Stimulated activated CD4-positive, alpha-beta T cell treated with anti-CD3 and anti-CD28 coated beads, Interleukin-4, amount 100 ng/mL, for 4 hours (primary cell): ENCODE measurements around the gene MND1.

ENCODE experiments used
- DNase-seq, 2 experiments: peaks; one replicate each; pipeline ENCODE4 v3.0.0-alpha.2; 2020

MND1 gene

DNA sequence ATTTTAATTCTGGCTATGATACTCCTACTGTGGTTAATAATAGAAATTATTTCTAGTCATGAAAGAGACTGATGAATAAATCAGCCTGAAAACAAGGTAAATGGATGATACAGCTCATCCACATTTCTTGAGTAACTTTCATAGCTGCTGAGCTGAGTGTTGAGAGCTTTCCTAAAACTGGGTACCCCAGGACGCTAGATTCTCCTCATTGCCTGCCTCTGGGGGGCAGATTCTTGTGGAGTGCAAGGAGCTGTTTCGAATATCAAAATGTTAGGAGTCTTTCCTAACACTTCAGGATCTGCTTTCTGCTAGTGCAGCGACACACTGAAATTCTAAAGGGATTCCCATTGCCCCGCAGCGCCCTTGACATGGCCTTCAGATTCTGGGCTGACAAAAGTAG, 2.1 kb downstream of the MND1 start:
- DNase-seq: no peak

GRCh38 chr4:153347117-153347516, 2.6 kb downstream of the MND1 start:
- DNase-seq: no peak

DNA sequence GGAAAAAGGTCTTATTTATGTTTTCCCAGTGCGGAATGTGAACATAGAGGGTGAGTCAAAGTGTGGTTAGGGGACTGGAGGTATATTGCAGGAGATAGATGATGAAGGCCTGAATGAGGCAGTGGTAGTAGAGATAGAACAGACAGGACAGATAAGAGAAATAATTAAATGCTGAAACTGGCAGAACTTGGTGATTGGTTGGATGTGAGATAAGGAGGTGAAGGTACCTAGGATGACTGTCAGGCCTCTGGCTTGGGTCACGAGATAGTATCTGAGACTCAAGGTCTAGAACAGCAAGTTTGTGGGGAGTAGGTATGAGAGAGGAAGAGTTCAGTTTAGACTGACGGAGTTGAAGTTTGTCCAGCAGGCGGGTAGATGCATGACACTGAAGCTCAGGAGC, 3.5 kb downstream of the MND1 start:
- DNase-seq: no peak

DNA sequence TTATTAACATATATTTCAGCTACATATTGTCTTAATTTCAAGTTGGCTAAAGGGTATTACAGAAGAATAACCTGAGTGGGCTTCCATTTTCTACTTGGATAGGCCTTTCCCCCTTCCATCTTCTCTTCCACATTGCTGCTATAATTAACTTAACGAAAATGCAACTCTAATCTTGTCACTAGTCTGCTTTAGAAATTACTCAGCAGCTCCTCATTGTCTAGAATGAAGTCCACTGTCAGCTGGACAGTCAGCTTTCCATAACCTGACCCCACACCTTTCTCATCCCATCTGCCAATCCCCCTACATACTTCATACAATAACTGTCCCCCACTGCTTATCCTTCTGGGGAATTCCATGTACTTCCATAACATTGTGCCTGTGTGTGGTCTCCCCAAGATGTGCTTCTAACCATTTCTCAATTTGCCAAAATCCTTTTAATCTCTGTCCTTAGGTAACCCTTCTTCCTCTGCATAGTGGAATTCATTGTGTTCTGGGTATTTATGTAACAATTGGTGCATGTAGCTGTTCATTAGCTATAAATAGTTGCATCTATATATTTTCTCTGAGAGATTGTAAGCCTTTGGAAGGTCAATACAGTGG, 4.8 kb downstream of the MND1 start:
- no peak for DNase-seq

DNA sequence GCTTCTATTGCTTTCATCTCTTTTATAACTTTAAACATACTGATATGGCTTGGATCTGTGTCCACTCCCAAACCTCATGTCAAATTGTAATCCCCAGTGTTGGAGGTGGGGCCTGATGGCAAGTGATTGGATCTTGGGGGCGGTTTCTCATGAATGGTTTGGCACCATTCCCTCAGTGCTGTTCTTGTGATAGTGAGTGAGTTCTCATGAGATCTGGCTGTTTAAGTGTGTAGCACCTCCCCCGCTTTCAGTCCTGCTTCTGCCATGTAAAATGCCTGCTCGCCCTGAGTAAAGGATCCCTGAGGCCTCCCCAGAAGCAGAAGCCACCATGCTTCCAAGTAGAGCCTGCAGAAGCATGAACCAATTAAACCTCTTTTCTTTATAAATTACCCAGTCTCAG, 17.7 kb downstream of the MND1 start:
- no peak for DNase-seq

DNA sequence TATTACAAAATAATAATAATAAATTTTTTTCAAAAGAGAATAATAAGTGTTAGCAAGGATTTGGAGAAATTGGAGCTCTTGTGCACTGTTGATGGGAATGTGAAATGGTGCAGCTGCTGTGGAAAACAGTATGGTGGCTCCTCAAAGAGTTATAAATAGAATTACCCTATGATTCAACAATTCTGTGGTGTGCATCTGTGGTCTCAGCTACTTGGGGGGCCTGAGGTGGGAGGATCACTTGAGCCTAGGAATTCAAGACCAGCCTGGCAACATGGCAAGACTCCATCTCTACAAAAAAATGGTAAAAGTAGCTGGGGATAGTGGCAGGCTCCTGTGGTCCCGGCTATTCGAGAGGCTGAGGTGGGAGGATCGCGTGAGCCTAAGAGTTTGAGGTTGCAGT, 19.6 kb downstream of the MND1 start:
- DNase-seq: no peak

- no peak for DNase-seq
These were observed 20.5 kb downstream of the MND1 start for GRCh38 chr4:153365003-153365402.

DNA sequence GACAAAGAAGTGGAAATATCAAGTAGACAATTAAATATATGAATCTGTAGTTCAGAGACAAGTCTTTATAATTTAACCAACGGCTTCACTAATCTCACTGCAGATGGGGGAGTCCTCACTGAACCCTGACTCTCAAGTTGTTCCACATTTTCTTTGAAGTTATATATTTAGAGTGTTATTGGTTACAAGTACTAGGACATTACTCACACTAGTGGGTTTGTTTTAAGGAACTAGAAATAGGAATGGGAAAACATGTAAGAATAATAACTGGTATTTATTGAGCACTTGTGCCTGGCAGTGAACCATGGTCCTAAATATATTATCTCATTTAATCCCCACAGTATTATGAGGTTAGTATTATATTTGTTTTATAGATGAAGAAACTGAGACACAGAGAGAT, 22.0 kb downstream of the MND1 start:
- DNase-seq: no peak

DNA sequence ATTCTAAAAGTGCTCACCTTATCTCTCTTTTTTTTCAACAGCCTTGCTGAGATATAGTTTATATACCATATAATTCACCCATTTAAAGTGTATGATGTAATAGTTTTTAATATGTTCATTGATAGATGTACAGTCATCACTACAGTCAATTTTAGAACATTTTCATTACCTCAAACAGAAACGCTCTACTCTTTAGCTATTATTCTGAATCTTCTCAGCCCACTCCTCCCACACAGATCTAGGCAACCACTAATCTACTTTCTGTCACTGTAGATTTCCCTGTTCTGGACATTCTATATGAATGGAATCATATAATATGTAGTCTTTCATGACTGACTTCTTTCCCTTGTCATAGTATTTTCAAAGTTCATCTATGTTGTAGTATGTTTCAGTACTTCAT, 22.6 kb downstream of the MND1 start:
- no peak for DNase-seq

DNA sequence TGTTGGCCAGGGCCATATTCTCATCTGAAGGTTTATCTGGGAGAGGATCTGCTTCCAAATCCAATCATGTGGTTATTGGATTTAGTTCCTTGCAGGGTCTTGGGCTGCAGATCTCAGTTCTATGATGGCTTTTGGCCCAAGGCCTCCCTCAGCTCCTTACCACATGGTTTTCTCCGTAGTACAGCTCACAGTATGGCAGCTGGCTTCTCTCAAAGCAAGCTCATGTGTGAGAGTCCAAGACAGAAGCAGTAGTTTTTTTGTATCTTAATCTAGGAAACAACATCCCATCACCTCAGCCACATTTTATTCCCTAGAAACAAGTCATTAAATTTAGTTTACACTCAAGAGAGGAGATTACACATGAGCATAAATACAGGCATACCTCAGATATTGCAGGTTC, 24.5 kb downstream of the MND1 start:
- DNase-seq: no peak

DNA sequence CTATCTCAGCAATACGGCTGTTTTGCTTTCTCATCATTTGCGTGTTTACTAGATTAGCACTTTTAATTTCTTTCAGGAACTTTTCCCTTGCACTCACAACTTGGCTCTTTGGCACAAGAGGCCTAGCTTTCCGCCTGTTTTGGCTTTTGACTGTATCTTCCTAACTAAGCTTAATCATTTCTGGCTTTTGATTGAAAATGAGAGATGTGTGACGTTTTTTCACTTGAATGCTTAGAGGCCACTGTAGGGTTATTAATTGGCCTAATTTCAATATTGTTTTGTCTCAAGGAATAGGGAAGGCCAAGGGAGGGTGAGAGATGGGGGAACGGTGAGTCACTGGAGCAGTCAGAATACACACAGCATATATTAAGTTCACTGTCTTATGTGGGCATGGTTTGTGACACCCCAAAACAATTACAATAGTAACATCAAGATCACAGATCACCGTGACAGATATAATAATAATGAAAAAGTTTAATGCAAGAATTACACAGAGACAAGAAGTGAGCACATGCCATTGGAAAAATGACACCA, 27.3 kb downstream of the MND1 start:
- no peak for DNase-seq

GRCh38 chr4:153372967-153373562, 28.6 kb downstream of the MND1 start:
- no peak for DNase-seq

GRCh38 chr4:153374442-153374841, 30.0 kb downstream of the MND1 start:
- no peak for DNase-seq

- DNase-seq: no peak
These were observed 30.8 kb downstream of the MND1 start for GRCh38 chr4:153375303-153375702.

DNA sequence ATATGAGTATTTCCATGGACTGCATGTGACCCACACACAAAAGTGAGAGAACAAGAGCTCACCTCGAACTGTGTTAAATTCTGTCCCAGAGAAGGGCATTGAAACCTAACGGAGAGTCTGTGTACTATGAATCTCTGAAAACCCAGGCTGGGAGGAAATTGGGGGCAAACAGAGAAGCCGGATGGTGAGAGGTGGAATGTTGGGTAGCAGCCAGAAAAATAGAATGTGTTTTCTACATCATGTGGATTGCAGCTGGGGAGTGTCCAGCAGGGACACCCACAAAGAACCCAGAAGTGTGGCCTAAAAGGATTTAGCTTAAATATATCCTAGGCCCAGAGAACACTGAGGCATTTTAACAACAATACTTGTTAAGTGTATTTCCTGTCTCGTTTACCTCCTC, 38.6 kb downstream of the MND1 start:
- no peak for DNase-seq

GRCh38 chr4:153384160-153384559, 39.7 kb downstream of the MND1 start:
- DNase-seq: no peak

- no peak for DNase-seq
These were observed 41.3 kb downstream of the MND1 start for GRCh38 chr4:153385784-153386183.

DNA sequence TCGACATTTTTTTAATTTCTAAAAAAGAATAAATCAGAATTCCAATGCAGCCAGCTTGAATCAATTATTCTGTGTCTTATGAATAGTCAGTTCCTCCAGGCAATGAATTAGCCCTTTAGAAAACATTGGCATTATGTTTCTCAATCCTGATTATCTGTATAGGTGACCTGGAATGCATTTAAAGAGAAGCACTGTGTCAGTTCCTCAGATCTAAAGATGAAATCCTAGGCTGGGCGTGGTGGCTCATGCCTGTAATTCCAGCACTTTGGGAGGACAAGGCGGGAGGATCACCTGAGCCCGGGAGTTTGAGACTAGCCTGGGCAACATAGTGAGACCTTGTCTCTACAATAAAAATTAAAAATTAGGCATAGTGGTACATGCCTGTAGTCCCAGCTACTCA, 43.5 kb downstream of the MND1 start:
- no peak for DNase-seq

- no peak for DNase-seq
These were observed 48.9 kb downstream of the MND1 start for GRCh38 chr4:153393397-153393796.

DNA sequence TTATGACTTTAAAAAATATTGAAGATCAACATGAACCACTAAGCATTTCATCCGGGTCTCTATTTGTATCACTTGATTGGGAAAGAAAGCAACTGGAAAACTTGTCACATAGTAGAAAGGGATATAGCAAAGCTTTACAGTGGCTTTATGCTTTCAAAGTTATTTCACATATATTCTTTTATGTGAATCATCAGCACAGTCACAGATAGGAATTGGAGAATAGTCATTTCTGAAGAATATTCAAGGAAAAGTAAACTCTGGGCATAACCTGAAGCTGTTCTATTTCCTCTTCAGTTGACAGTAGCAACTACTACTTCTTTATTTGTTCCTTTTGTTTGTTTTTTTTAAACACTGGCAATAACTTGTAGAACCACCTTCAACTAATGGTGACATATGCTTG, 50.5 kb downstream of the MND1 start:
- DNase-seq: no peak

GRCh38 chr4:153398713-153399112, 54.2 kb downstream of the MND1 start:
- no peak for DNase-seq

DNA sequence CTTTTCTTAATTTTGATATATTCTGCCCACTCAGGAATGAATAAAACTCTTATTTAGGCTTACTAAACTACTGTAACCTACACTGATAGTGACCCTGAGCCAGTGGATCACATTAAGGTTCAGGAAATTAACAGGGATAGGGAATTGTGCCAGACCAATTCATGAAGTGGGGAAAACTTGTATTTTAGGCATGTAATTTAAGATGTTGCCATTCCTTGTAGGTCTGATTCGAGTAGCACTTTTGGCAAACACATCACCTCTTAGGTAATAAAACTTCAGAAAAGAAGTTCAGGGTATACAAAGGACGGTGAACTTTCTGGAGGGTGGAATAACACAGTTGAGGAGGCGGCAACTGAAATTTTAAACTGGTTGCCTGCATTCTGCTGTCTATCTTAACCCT, 54.9 kb downstream of the MND1 start:
- no peak for DNase-seq

DNA sequence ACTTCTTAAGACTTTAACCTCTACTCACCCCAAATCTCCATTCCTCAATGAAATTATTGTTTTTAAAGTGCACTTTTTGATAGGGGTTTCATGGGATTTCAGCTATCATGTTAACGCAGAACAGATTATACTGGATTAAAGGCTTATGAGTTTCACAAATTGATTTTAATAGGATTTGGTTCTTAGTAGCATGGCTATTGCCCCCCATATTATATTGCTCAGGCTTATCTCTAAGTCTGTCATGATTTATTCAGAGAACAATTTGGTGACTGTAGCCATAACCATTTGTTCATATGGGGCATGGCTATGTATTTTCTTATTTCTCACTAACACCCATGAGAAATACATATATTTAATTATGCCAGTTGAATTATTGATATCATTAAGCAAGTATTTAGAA, 57.0 kb downstream of the MND1 start:
- DNase-seq: no peak

- no peak for DNase-seq
These were observed 57.9 kb downstream of the MND1 start for GRCh38 chr4:153402366-153402765.

- DNase-seq: no peak
These were observed 59.2 kb downstream of the MND1 start for GRCh38 chr4:153403726-153404125.
